Epithelial cell of esophagus (primary cell): ENCODE data around the gene TMTC2.

ENCODE experiments used
- DNase-seq: peaks from one replicate; pipeline ENCODE4 v3.0.0; 2010; ENCODE audit warnings: low read depth
- H3K4me3 ChIP-seq: 2 replicates; pipeline ENCODE4 v1.5.1; 2011; ENCODE audit warnings: mild to moderate bottlenecking, low read length, control low read depth
- TF ChIP-seq, protein P1 (sequence below): IDR thresholded peaks from 2 replicates; pipeline ENCODE4 v1.5.1; 2011; ENCODE audit warnings: low read depth, mild to moderate bottlenecking, low read length, control low read depth, inconsistent platforms; ENCODE audit not compliant: insufficient read depth; ENCODE audit errors: missing control alignments

TMTC2 gene

DNA sequence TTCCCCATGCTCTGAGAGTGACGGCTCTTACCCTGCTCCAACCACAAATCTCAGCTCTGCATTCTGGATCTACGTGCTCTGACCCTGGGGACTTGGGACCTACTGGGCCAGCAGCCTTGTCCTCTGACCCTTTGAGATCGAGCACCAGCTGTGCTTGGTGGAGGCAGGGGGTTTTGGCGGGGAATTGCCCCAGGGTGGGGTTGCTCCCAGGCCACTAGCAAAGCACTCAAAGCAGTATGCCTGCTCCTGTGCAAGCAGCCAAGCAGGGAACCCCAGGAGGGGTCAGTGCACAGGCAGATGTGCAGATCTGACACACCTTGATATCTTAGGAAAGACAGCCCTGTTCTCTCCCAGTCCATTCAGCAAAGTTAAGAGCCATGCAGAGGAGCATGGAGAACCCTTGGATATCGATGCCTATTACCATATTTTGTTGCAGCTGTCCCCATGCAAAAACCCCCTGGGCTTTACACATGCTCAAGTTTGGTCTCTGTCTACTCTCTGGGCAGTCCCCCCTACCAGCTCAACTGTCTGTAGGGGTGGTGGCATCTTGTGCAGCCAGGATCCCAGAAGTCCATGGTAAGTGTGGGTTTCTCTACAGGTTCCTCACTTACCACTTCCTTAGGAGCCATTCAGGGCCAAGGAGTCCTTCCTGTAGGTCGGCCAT is 319.0 kb downstream of the TMTC2 start:
- DNase-seq, result no peak
- TF ChIP-seq, protein P1, sequence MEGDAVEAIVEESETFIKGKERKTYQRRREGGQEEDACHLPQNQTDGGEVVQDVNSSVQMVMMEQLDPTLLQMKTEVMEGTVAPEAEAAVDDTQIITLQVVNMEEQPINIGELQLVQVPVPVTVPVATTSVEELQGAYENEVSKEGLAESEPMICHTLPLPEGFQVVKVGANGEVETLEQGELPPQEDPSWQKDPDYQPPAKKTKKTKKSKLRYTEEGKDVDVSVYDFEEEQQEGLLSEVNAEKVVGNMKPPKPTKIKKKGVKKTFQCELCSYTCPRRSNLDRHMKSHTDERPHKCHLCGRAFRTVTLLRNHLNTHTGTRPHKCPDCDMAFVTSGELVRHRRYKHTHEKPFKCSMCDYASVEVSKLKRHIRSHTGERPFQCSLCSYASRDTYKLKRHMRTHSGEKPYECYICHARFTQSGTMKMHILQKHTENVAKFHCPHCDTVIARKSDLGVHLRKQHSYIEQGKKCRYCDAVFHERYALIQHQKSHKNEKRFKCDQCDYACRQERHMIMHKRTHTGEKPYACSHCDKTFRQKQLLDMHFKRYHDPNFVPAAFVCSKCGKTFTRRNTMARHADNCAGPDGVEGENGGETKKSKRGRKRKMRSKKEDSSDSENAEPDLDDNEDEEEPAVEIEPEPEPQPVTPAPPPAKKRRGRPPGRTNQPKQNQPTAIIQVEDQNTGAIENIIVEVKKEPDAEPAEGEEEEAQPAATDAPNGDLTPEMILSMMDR, result no peak
- H3K4me3 ChIP-seq, result no peak overlapping the region

DNA sequence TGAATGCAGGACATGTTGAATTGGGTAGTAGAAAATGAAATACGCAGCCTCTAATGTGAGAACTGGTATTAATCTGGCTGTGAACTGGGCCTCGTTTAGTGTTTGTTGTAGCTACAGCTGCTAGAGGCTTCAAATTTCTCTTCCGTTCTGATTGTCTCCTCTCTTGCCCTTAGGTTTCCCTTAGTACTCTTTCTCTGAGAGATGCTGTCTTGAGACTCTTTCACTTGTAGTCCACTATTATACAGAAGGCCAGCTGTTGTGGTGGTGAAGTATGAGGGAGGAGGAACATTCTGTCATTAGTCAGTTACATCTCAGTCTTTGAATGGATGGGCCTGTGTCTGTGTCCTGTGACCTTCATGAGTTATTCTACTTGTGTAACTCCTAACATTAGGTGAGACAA is 322.0 kb downstream of the TMTC2 start:
- TF ChIP-seq, protein P1, result no peak
- DNase-seq, result no peak
- no peak overlapping the region for H3K4me3 ChIP-seq

GRCh38 chr12:83010169-83010804 is 323.6 kb downstream of the TMTC2 start:
- no peak for DNase-seq
- TF ChIP-seq, protein P1, result no peak
- H3K4me3 ChIP-seq, result no peak overlapping the region

DNA sequence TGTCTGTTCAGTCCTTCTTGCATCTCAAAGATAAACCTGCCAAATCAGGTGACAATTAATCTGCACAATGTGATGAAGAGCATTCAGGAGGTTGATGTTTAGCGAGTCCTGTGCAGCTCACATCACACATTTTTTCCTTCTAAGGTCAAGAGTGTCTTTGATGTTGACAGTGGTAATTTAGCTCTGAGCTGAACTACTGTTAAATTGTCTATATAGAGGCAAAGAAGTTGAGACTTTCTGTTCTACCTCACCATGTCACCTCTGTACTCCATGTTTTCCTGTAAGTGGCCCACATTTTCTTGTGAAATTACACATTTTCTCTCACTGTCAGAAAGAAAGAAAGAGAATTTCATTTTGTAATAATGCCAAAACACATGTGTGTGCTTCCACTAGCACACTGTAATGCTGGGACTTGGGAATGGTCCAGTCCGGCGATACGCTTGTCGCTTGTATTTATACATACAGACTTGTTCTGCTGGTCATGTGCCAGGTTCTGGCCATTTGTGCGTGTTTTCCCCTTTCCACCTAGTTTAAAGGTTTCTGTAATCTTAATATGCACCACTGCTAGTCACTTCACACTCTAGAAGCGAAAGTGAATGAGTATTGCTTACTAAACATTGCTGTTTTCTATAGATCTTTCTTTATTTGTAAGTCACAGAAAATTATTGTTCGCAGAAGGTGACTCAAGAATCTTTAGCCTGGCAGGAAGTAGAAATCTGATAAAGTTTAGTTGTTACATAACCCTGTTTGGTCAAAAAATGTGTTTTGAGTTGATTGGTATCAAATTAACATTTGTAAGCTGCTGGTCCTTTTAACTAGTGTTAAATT is 328.9 kb downstream of the TMTC2 start:
- no peak overlapping the region for H3K4me3 ChIP-seq
- no peak for DNase-seq
- TF ChIP-seq, protein P1, result no peak

- DNase-seq, result peak; percentile 92
- H3K4me3 ChIP-seq, result no peak overlapping the region
- TF ChIP-seq, protein P1, result no peak
These were observed 329.6 kb downstream of the TMTC2 start for GRCh38 chr12:83016218-83016835.

DNA sequence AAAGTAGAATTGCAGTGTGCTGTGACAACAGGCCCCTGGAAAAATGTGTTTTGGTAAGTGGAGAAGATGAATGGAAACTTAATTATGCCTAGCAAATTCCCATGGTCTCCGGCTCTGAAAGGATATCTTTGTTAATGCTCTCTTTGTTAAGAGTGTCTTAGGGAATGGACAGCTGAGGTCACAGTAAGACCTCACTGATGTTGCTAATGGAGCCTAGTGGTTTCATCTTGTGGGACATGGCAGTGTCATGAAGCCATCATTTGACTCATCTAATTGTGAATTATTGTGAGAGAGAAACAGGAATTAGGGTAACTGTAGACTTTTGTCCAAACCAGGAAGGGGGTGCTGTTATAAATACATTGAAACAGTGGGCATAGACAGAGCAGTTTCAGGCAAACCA is 330.3 kb downstream of the TMTC2 start:
- DNase-seq, result no peak
- TF ChIP-seq, protein P1, result no peak
- no peak overlapping the region for H3K4me3 ChIP-seq
